ENCODE data around the gene DNAJC18.
"Not testable (repeated sequence)": the region's sequence is repeated elsewhere in the genome, so short reads cannot be mapped to it uniquely, and the experiment has no call there.

DNAJC18 gene

GRCh38 chr5:139439013-139439903, at the start of gene DNAJC18:
DNAJC18 (minus strand) TSS chr5:139439525; CDS start chr5:139439445, 80 bp downstream.
- DNase-seq (ENCODE audit: low spot score): peak; percentile 81

GRCh38 chr5:139488260-139488659, 48.9 kb upstream of the DNAJC18 start:
- DNase-seq (ENCODE audit: low spot score): no peak

GRCh38 chr5:139486201-139486600, 46.9 kb upstream of the DNAJC18 start:
- DNase-seq (ENCODE audit: low spot score): no peak

- not testable (repeated sequence) for DNase-seq (ENCODE audit: low spot score)
These were observed 43.5 kb upstream of the DNAJC18 start for GRCh38 chr5:139482890-139483208.

GRCh38 chr5:139482050-139482889, 42.9 kb upstream of the DNAJC18 start, which contains the start of gene STING1:
STING1 (minus strand) TSS chr5:139482758; CDS start chr5:139481704, 1,054 bp downstream.
- peak; percentile 35 for DNase-seq (ENCODE audit: low spot score)

- DNase-seq (ENCODE audit: low spot score): no peak
These were observed 42.3 kb upstream of the DNAJC18 start for GRCh38 chr5:139481580-139482049.

- DNase-seq (ENCODE audit: low spot score): no peak
These were observed 41.8 kb upstream of the DNAJC18 start for GRCh38 chr5:139481122-139481533.

GRCh38 chr5:139479729-139480128, 40.4 kb upstream of the DNAJC18 start:
- not testable (repeated sequence) for DNase-seq (ENCODE audit: low spot score)

GRCh38 chr5:139478657-139479423, 39.5 kb upstream of the DNAJC18 start:
- DNase-seq (ENCODE audit: low spot score): not testable (repeated sequence)

GRCh38 chr5:139475865-139476617, 36.7 kb upstream of the DNAJC18 start:
- no peak for DNase-seq (ENCODE audit: low spot score)

- no peak for DNase-seq (ENCODE audit: low spot score)
These were observed 35.8 kb upstream of the DNAJC18 start for GRCh38 chr5:139474890-139475791.

GRCh38 chr5:139473565-139473964, 34.2 kb upstream of the DNAJC18 start:
- DNase-seq (ENCODE audit: low spot score): no peak

- no peak for DNase-seq (ENCODE audit: low spot score)
These were observed 33.8 kb upstream of the DNAJC18 start for GRCh38 chr5:139473105-139473504.

GRCh38 chr5:139472386-139473030, 33.2 kb upstream of the DNAJC18 start:
- DNase-seq (ENCODE audit: low spot score): no peak

GRCh38 chr5:139470821-139471300, 31.5 kb upstream of the DNAJC18 start, which contains the start of gene SMIM33:
SMIM33 (plus strand) TSS chr5:139471004; CDS start chr5:139471122, 118 bp downstream.
- no peak for DNase-seq (ENCODE audit: low spot score)

- DNase-seq (ENCODE audit: low spot score): no peak
These were observed 29.2 kb upstream of the DNAJC18 start for GRCh38 chr5:139468421-139468931.

- DNase-seq (ENCODE audit: low spot score): no peak
These were observed 23.4 kb upstream of the DNAJC18 start, which contains the start of gene ECSCR for GRCh38 chr5:139462586-139463276. ECSCR (minus strand) TSS chr5:139462743; CDS start chr5:139462670, 73 bp downstream.

GRCh38 chr5:139461698-139462097, 22.4 kb upstream of the DNAJC18 start:
- no peak for DNase-seq (ENCODE audit: low spot score)
